AG04450 (cell line): ENCODE data around the gene PLA2G2C. TPM values are rescaled to one million over a fixed set of nuclear protein-coding genes. Genes with fewer than 3 reads are reported as not detected.

Source experiments
- CTCF ChIA-PET: fragments of 300-600, 350-600 bp; formaldehyde crosslinking; extraction: SDS; loops from one replicate; lab custom pipeline; 2022; ENCODE audit warnings: antibody characterized with exemption, inconsistent platforms; lab: Charles Lee
- POLR2A ChIA-PET: fragments of 350-600 bp; formaldehyde crosslinking; extraction: SDS; loops from one replicate; lab custom pipeline; 2021; ENCODE audit warnings: antibody characterized with exemption, inconsistent platforms; lab: Yijun Ruan, JAX
- DNase-seq: peaks from one replicate; pipeline ENCODE4 v3.0.0-alpha.2; 2011; ENCODE audit warnings: low read depth, low spot score
- H3K27ac ChIP-seq: one replicate; pipeline ENCODE4 v1.5.1; 2012; ENCODE audit warnings: low read depth, low read length, control low read depth
- H3K27me3 ChIP-seq: one replicate; pipeline ENCODE4 v1.6.0; 2012; ENCODE audit warnings: low read length; ENCODE audit not compliant: control insufficient read depth, insufficient read depth
- H3K4me3 ChIP-seq: 2 replicates; pipeline ENCODE4 v1.5.1; 2011; ENCODE audit warnings: mild to moderate bottlenecking, low read depth, low read length, control low read depth
- H3K9me3 ChIP-seq: 2 replicates; pipeline ENCODE4 v1.5.1; 2012; ENCODE audit warnings: low read length; ENCODE audit not compliant: control insufficient read depth, insufficient read depth
- CTCF ChIP-seq: IDR thresholded peaks from 2 replicates; pipeline ENCODE4 v1.5.1; 2011; ENCODE audit warnings: low read depth, low read length, control low read depth, inconsistent platforms
- polyA plus RNA-seq: library from polyadenylated mRNA; depleted of rRNA; stranded (reverse); fragments of >200 nt; gene quantifications from 2 replicates; pipeline ENCODE4 v1.2.3, GENCODE V29; 2011

The PLA2G2C gene
- polyA plus RNA-seq, 1 experiment, result not detected

GRCh38 chr1:20209471-20209870 is 23.2 kb upstream of the PLA2G2C start:
- ChIA-PET POLR2A (no interaction called here), CTCF (interaction anchor here (0.6 to 5.0 kb wide), 4 partner anchors 15 to 365 kb away, joined by 3 to 176 read pairs (median 5); no protein-coding TSS in a partner anchor)
- Histone ChIP-seq H3K4me3 (no peak overlapping the region), H3K27ac (no peak overlapping the region), H3K9me3 (no peaks in the 10 kb centered on the region), H3K27me3 (peaks cover 12% of the 10 kb centered on the region)
- DNase-seq, result no peak
- TF ChIP-seq CTCF, result no peak

GRCh38 chr1:20207546-20207945 is 21.2 kb upstream of the PLA2G2C start:
- Histone ChIP-seq H3K4me3 (no peak overlapping the region), H3K27ac (no peak overlapping the region), H3K27me3 (peaks cover 15% of the 10 kb centered on the region), H3K9me3 (no peaks in the 10 kb centered on the region)
- TF ChIP-seq CTCF, result no peak
- DNase-seq, result no peak
- ChIA-PET CTCF (interaction anchor here (1.0 kb wide), 1 partner anchor 290 kb away, joined by 5 read pairs; no protein-coding TSS in a partner anchor), POLR2A (no interaction called here)

GRCh38 chr1:20202166-20202565 is 15.8 kb upstream of the PLA2G2C start:
- Histone ChIP-seq H3K27me3 (peaks cover 31% of the 10 kb centered on the region), H3K27ac (no peak overlapping the region), H3K9me3 (no peaks in the 10 kb centered on the region), H3K4me3 (no peak overlapping the region)
- ChIA-PET CTCF (interaction anchor here (1.0 to 1.2 kb wide), 2 partner anchors 11 to 292 kb away, joined by 3 to 6 read pairs; no protein-coding TSS in a partner anchor), POLR2A (no interaction called here)
- no peak for DNase-seq
- no peak for TF ChIP-seq CTCF

- POLR2A ChIA-PET, result no interaction called here
Measured at GRCh38 chr1:20200966-20201365, 14.6 kb upstream of the PLA2G2C start.

More at GRCh38 chr1:20200966-20201365, 14.6 kb upstream of the PLA2G2C start:
- no peaks in the 10 kb centered on the region for H3K9me3 ChIP-seq
- no peak overlapping the region for H3K27ac ChIP-seq
- no peak overlapping the region for H3K4me3 ChIP-seq
- CTCF ChIA-PET, result interaction anchor here (1.5 kb wide), 2 partner anchors 12 to 293 kb away, joined by 4 to 13 read pairs; no protein-coding TSS in a partner anchor
- DNase-seq, result no peak
- peaks cover 32% of the 10 kb centered on the region for H3K27me3 ChIP-seq
- TF ChIP-seq CTCF, result no peak
